Transverse colon (tissue), 3 donors: Measurements from ENCODE around the gene GPR148.

Experiments
- CTCF ChIP-seq, 5 experiments: fragments of 200-600 bp in 3 of 5; fragments of 450-650 bp in 2 of 5; sonication (generic) in 3 of 5; IDR thresholded peaks; 1 replicate in 2 of 5; 2 replicates in 3 of 5; pipeline ENCODE4 v1.5.1; 2016 to 2017; ENCODE audit warnings: antibody characterized with exemption in 5 of 5, inconsistent platforms in 3 of 5, mild to moderate bottlenecking in 2 of 5, moderate library complexity in 1 of 5
- EP300 ChIP-seq: sonication (generic); formaldehyde crosslinking; IDR thresholded peaks from one replicate; pipeline ENCODE4 v1.6.1; 2017; ENCODE audit warnings: antibody characterized with exemption, low read depth
- POLR2A ChIP-seq: fragments of 450-650 bp; IDR thresholded peaks from one replicate; pipeline ENCODE4 v1.6.1; 2016; ENCODE audit warnings: antibody characterized with exemption, mild to moderate bottlenecking, moderate library complexity

- TF ChIP-seq CTCF (IDR thresholded peaks at IDR 0.05) (no peak), POLR2A (no peak), EP300 (no peak)
Measured at GRCh38 chr2:130760754-130761751, 32.2 kb downstream of the GPR148 start.
